ENCODE data around the gene LRP2BP. TPM values are rescaled to one million over a fixed set of nuclear protein-coding genes. Genes with fewer than 3 reads are reported as not detected.
A peak's percentile ranks its signal among the peaks of the same experiment; 100 is the strongest.

Gene LRP2BP
- total RNA-seq, 1 donor from 2014 or later = 0.27 TPM

DNA sequence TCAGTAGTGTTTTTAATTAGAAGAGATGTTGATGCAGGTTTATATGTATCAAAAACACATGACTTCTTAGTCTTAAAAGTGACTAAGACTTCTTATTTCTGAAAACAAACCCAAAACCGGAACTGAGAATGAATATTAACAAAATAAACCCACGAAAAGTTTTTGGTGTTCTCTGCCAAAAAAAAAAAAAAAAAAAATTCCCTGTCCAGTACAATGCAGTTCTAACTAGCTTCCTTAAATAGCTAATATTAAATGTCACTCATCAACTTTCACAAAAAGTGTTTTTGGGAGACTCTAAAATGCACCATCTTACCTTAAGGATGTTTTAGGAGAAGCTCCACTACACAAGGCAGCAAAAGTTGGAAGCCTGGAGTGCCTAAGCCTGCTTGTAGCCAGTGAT lies 2.9 kb upstream of the LRP2BP start:
- peaks cover 9% of the 10 kb centered on the region for H3K4me1 ChIP-seq (ENCODE audit: insufficient read depth, low read length)
- no peaks in the 10 kb centered on the region for H3K9me3 Mint-ChIP-seq (ENCODE audit: unreplicated experiment)
- H3K27ac ChIP-seq (ENCODE audit: low read depth, low read length) = no peak overlapping the region
- no peaks in the 10 kb centered on the region for H3K9me3 ChIP-seq (ENCODE audit: insufficient read depth, low read depth, low read length)
- peaks cover 6% of the 10 kb centered on the region for H3K36me3 Mint-ChIP-seq (ENCODE audit: low read depth, unreplicated experiment)
- H3K9ac ChIP-seq (ENCODE audit: low read length) = no peak overlapping the region
- TF ChIP-seq CTCF (IDR thresholded peaks at IDR 0.05; ENCODE audit: insufficient read depth, low read depth, low read length) (no peak), EZH2 (IDR thresholded peaks at IDR 0.05; ENCODE audit: insufficient read depth, low read length) (no peak)
- H2AFZ ChIP-seq (ENCODE audit: low read depth, low read length) = no peak overlapping the region
- peaks cover 6% of the 10 kb centered on the region for H3K4me1 Mint-ChIP-seq (ENCODE audit: low read depth, unreplicated experiment)
- peak overlapping the region; percentile 14 for H3K27ac Mint-ChIP-seq (ENCODE audit: unreplicated experiment)
- peaks cover 12% of the 10 kb centered on the region for H3K36me3 ChIP-seq (ENCODE audit: insufficient read depth, low read length)
- H3K27me3 ChIP-seq (ENCODE audit: insufficient read depth, low read length) = no peaks in the 10 kb centered on the region
- FAIRE-seq (no peak), DNase-seq (ENCODE audit: low read depth) (no peak)
- H3K27me3 Mint-ChIP-seq (ENCODE audit: low read depth, unreplicated experiment) = no peaks in the 10 kb centered on the region
- no peaks in the 10 kb centered on the region for H3K79me2 ChIP-seq (ENCODE audit: insufficient read depth, low read length)
- no peak overlapping the region for H3K4me3 Mint-ChIP-seq (ENCODE audit: unreplicated experiment)
- no peak overlapping the region for H3K4me3 ChIP-seq (ENCODE audit: insufficient read depth, low read depth, low read length)
- no peaks in the 10 kb centered on the region for H4K20me1 ChIP-seq (ENCODE audit: insufficient read depth, low read length)
- no peak overlapping the region for H3K4me2 ChIP-seq (ENCODE audit: low read length)

DNA sequence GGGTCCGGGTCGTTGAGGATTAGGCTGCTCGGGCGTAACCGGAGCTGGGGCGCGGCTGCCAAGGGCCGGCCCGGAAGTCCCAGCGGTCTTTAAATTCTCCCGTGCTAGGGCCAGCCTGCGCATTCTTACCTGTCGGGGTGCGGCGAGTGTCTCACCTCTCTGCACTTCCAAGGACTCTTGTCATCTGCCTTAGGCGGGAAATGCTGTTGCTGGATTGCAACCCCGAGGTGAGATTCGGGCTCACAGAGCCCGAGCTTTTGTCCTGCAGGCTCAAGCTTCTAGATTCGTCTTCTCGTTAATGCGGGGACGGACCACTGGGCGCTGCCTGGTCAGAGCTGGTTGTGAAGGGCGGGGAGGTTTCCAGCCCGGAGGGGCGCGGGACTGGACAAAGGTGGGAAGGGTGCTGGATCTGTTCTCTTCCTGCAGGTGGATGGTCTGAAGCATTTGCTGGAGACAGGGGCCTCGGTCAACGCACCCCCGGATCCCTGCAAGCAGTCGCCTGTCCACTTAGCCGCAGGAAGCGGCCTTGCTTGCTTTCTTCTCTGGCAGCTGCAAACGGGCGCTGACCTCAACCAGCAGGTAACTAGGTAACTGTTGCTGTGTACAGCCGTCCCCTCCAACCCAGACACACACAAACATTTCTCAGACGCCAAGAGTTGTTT lies 1.1 kb upstream of the LRP2BP start, which contains the start of gene ANKRD37:
ANKRD37 (plus strand) TSS at position 118 of the 662 bp plus-strand sequence; CDS start at position 201, 83 bp downstream.
- Histone ChIP-seq H3K4me1 (ENCODE audit: insufficient read depth, low read length) (peaks cover 9% of the 10 kb centered on the region), H3K27me3 (ENCODE audit: insufficient read depth, low read length) (no peaks in the 10 kb centered on the region), H4K20me1 (ENCODE audit: insufficient read depth, low read length) (no peaks in the 10 kb centered on the region), H3K9me3 (ENCODE audit: insufficient read depth, low read depth, low read length) (no peaks in the 10 kb centered on the region), H3K27ac (ENCODE audit: low read depth, low read length) (peak within 1 kb of the TSS; percentile 93), H2AFZ (ENCODE audit: low read depth, low read length) (peak within 1 kb of the TSS; percentile 70), H3K4me3 (ENCODE audit: insufficient read depth, low read depth, low read length) (peak within 1 kb of the TSS; percentile 64), H3K36me3 (ENCODE audit: insufficient read depth, low read length) (peaks cover 7% of the 10 kb centered on the region), H3K79me2 (ENCODE audit: insufficient read depth, low read length) (no peaks in the 10 kb centered on the region), H3K4me2 (ENCODE audit: low read length) (peak within 1 kb of the TSS; percentile 90), H3K9ac (ENCODE audit: low read length) (peak within 1 kb of the TSS; percentile 88)
- no peak for FAIRE-seq
- H3K27me3 Mint-ChIP-seq (ENCODE audit: low read depth, unreplicated experiment) = no peaks in the 10 kb centered on the region
- H3K27ac Mint-ChIP-seq (ENCODE audit: unreplicated experiment) = peak within 1 kb of the TSS; percentile 92
- DNase-seq (ENCODE audit: low read depth) = peak; percentile 38
- peaks cover 6% of the 10 kb centered on the region for H3K4me1 Mint-ChIP-seq (ENCODE audit: low read depth, unreplicated experiment)
- H3K36me3 Mint-ChIP-seq (ENCODE audit: low read depth, unreplicated experiment) = peaks cover 6% of the 10 kb centered on the region
- no peak for TF ChIP-seq EZH2 (IDR thresholded peaks at IDR 0.05; ENCODE audit: insufficient read depth, low read length)
- TF ChIP-seq CTCF (IDR thresholded peaks at IDR 0.05; ENCODE audit: insufficient read depth, low read depth, low read length) = no peak
- peak within 1 kb of the TSS; percentile 91 for H3K4me3 Mint-ChIP-seq (ENCODE audit: unreplicated experiment)
- peaks cover 2% of the 10 kb centered on the region for H3K9me3 Mint-ChIP-seq (ENCODE audit: unreplicated experiment)
